IgD-negative memory B cell (primary cell): ENCODE data around the gene MCC. TPM values are rescaled to one million over a fixed set of nuclear protein-coding genes. Genes with fewer than 3 reads are reported as not detected.

Source experiments
- H3K27ac Mint-ChIP-seq, 3 donors: one replicate each; pipeline ENCODE4 v1.8.0; 2020 to 2022; ENCODE audit warnings: mild to moderate bottlenecking in 3 of 3, mixed read lengths in 3 of 3, moderate library complexity in 1 of 3
- H3K27me3 Mint-ChIP-seq: one replicate; pipeline ENCODE4 v1.8.0; 2021; ENCODE audit warnings: mixed read lengths
- H3K36me3 Mint-ChIP-seq: one replicate; pipeline ENCODE4 v1.8.0; 2020; ENCODE audit warnings: mild to moderate bottlenecking, mixed read lengths
- H3K4me1 Mint-ChIP-seq, 3 donors: one replicate each; pipeline ENCODE4 v1.8.0; 2020 to 2022; ENCODE audit warnings: mixed read lengths in 3 of 3, mild to moderate bottlenecking in 1 of 3
- H3K4me3 Mint-ChIP-seq, 4 donors: one replicate each; pipeline ENCODE4 v1.8.0; 2020 to 2022; ENCODE audit warnings: mild to moderate bottlenecking in 4 of 4, mixed read lengths in 4 of 4, moderate library complexity in 3 of 4
- H3K9me3 Mint-ChIP-seq, 3 donors: one replicate each; pipeline ENCODE4 v1.8.0; 2020 to 2021; ENCODE audit warnings: mixed read lengths in 3 of 3, mild to moderate bottlenecking in 1 of 3
- polyA plus RNA-seq: library from polyadenylated mRNA; unstranded; fragments of 300-500 nt; fragmentation: Illumina TruSeq; gene quantifications from one replicate; pipeline ENCODE4 v1.2.3, GENCODE V29; 2021

The MCC gene
- polyA plus RNA-seq, 1 donor from 2014 or later: 0.40 TPM

DNA sequence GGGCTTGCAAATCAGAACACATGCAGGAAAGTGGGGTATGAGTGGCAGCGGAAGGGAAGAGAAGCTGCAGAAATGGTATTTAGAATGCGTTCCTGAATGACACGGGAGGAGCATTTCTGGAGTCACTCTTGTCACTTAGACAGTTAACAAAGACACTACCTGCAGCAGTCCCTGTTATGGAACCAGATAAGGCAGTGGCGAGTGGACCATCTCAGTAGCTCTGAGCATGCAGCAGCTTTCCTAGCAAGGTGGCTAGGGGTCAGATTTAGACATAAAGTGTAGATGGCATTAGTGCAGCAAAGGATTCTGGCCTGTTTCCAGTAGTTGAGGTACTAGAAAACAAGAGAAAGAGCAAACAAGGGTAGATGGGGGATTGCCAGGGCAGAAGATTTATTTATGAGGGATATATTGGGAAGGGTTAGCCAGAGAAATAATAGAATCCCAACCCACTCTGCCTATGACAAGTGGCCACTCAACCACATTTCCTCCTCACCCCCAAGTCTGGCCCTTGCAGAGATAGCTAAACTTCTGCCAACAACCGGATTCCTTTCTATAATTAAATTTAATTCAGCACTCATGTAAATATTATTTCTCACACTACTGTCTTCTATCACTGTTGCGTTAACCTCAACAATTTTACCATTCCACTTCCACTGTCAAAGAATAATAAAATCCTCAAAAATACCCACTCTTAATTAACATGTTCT, 310.0 kb downstream of the MCC start:
- Mint-ChIP-seq H3K4me1 (peaks cover 0 to 3% (median 0%) of the 10 kb centered on the region in 3 donors), H3K9me3 (no peaks in the 10 kb centered on the region), H3K4me3 (no peak overlapping the region), H3K27me3 (peaks cover 3% of the 10 kb centered on the region), H3K36me3 (peaks cover 3% of the 10 kb centered on the region), H3K27ac (no peak overlapping the region)

DNA sequence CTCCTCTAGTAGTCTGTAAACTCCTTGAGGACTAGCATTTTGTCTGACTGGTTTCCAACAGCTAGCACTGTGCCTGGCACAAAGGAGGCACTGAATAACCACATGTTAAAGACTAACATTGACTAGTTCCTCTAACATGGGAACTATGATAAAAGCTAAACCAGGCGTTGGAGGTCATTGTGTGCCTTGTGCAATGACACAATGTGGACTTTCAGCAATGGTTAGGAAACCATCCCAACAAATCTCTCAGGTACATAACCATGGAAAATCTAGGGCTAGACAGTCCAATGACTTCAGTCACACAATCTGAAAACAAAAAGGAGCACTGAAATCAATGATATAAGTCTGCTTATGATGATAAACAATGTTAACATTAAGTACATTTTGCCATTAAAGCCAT, 311.0 kb downstream of the MCC start:
- Mint-ChIP-seq H3K27ac (no peak overlapping the region), H3K4me1 (peaks cover 0 to 3% (median 0%) of the 10 kb centered on the region in 3 donors), H3K27me3 (peaks cover 2% of the 10 kb centered on the region), H3K36me3 (peaks cover 3% of the 10 kb centered on the region), H3K9me3 (no peaks in the 10 kb centered on the region), H3K4me3 (no peak overlapping the region)

DNA sequence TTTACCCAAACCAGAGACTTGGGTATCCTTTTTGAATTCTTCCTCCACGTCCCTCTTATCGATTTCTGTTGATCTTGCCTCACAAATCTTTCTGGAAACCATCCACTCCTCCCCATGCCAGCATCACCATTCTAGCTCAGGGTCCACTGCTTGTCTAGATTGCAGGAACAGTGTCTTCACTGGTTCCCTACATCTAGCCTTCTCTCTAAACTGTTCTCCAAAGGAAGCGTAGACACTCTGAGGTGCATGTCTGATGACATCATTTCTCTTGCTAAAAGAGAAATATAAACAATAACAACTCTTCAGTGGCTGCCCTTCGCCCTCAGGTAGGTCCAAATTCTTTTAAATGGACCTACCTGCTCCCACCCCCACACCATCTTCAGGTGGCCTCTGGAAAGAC, 311.5 kb downstream of the MCC start:
- Mint-ChIP-seq H3K9me3 (no peaks in the 10 kb centered on the region), H3K4me3 (no peak overlapping the region)

DNA sequence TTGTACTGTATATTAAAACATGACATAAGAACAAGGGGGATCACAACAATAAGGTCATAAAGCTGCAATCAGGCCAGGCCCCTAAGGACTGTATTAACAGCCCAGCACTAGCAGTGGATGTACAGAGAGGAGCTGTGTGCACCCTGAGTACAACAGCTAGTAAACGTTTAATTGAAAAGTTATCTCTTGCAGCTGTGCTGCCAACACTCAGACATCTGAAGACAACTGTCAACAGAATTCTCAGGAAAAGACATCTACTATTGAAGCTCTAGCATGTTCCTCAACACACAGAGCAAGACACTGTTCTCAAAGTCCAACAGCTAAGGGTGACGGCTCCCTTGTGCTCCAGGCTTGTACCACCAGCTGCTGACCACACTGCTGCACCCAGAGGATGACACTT, 312.1 kb downstream of the MCC start:
- Mint-ChIP-seq H3K4me1 (no peaks in the 10 kb centered on the region), H3K27ac (no peak overlapping the region), H3K36me3 (peaks cover 3% of the 10 kb centered on the region), H3K27me3 (peaks cover 2% of the 10 kb centered on the region), H3K4me3 (no peak overlapping the region), H3K9me3 (no peaks in the 10 kb centered on the region)

More for the DNA sequence above, 311.5 kb downstream of the MCC start:
- peaks cover 3% of the 10 kb centered on the region for H3K36me3 Mint-ChIP-seq
- peaks cover 2% of the 10 kb centered on the region for H3K27me3 Mint-ChIP-seq
- H3K4me1 Mint-ChIP-seq: peaks cover 0 to 3% (median 0%) of the 10 kb centered on the region in 3 donors
- H3K27ac Mint-ChIP-seq: no peak overlapping the region

DNA sequence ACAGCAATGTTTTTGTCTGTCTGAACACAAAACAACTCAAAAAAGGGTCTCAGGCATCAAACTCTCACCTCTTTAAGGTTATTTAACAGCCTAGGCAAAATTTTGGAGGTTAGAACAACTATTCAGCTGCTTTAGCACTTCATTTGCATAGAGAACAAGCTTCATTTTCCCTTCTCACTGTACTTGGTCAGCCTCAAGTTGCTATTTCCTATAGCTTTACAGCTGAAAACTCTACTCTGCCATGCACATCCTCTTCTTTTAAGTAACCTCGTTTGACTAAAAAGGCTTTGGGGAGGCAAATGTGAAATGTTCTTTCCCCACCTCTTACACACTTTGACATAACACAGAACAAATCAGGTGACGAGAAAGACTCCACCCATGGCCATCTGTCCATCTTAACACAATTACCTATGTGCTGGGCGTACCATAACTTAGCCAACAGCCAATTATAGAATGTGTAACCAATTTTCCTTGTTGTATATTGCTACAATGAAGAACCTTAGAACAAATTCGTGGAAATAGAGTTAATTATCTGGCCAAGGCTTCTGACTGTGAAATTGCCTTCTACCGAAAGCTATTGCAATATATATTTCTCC, 315.9 kb downstream of the MCC start:
- Mint-ChIP-seq H3K4me3 (no peak overlapping the region), H3K9me3 (no peaks in the 10 kb centered on the region)

DNA sequence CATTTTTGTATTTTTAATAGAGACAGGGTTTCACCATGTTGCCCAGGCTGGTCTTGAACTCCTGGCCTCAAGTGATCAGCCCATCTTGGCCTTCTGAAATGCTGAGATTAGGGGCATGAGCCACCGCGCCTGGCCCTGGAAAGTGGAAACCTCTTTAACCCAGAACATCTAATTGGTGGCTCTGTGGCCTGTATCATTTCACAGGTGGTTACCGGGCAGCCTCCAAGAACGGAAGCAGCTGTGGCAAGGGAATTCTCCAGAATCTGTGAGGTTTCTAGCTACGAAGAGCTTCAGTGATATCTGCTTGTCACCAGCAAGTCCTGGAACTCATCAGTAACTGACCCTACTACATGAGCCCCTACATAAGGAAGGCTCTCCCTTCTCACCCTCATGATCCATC, 316.7 kb downstream of the MCC start:
- Mint-ChIP-seq H3K36me3 (no peaks in the 10 kb centered on the region), H3K27me3 (peaks cover 2% of the 10 kb centered on the region), H3K4me3 (no peak overlapping the region), H3K9me3 (no peaks in the 10 kb centered on the region), H3K4me1 (no peaks in the 10 kb centered on the region), H3K27ac (no peak overlapping the region)

More for the DNA sequence above, 315.9 kb downstream of the MCC start:
- no peak overlapping the region for H3K27ac Mint-ChIP-seq
- peaks cover 2% of the 10 kb centered on the region for H3K27me3 Mint-ChIP-seq
- no peaks in the 10 kb centered on the region for H3K36me3 Mint-ChIP-seq
- no peaks in the 10 kb centered on the region for H3K4me1 Mint-ChIP-seq

DNA sequence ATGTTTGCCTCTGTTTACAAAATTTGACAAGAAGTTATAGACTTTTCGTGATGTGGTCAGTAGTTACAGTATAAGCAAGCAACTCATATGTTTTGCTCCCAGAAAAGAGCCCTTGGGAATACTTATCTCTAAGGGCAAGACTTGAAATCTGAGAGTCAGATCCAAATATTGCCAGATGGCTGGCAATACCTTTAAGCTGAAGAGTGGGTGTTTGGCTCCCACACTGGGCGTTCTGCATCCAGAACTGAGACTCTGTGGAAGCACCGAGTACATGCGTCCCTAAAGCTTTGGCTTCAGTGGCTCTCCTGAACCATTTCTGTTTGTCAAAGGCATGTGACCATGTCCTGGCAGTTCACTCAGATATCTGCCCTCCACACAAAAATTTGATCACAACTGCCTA, 317.5 kb downstream of the MCC start:
- H3K27me3 Mint-ChIP-seq: peaks cover 2% of the 10 kb centered on the region
- H3K9me3 Mint-ChIP-seq: no peaks in the 10 kb centered on the region
- no peaks in the 10 kb centered on the region for H3K36me3 Mint-ChIP-seq
- no peaks in the 10 kb centered on the region for H3K4me1 Mint-ChIP-seq
- no peak overlapping the region for H3K27ac Mint-ChIP-seq
- H3K4me3 Mint-ChIP-seq: no peak overlapping the region

DNA sequence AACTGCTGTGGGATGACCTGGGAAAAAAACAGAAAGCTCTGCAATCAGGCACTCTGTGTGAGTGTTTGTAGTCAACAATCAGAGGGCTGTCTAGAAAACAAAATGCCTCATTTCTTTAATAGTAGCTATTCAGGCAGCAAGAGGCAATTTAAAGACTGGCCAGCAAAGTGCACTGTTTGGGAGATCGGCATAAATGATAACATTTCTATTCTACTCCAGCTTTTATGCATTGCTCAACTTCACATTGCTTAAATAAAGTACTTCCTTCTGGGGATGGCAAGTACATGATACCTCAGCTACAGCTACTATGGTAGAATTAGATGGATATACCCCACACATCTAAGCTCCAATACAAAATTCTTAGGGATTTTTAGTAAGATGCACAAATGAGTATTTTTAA, 318.5 kb downstream of the MCC start:
- Mint-ChIP-seq H3K9me3 (no peaks in the 10 kb centered on the region), H3K4me1 (no peaks in the 10 kb centered on the region), H3K27me3 (peaks cover 2% of the 10 kb centered on the region), H3K4me3 (no peak overlapping the region), H3K27ac (no peak overlapping the region), H3K36me3 (no peaks in the 10 kb centered on the region)

DNA sequence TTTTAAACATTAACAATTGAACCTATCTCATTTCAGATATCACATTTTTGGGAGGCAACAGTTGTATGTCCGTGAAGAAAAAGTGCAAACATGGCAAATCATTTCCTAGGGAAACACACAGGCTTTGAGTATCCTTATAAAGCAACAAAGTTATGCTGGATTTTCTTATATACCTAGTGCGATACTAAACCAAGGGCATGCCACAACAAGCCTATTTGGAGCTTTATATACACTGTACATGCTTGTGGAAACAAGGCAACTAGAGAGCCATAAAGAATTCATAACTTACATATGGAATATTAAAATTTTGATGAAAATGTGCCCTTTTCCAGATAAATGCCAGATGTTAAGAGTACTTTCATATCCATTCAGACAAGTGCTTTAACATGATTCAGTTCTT, 320.3 kb downstream of the MCC start:
- H3K4me3 Mint-ChIP-seq: no peak overlapping the region
- H3K4me1 Mint-ChIP-seq: no peaks in the 10 kb centered on the region
- H3K27me3 Mint-ChIP-seq: peaks cover 8% of the 10 kb centered on the region

DNA sequence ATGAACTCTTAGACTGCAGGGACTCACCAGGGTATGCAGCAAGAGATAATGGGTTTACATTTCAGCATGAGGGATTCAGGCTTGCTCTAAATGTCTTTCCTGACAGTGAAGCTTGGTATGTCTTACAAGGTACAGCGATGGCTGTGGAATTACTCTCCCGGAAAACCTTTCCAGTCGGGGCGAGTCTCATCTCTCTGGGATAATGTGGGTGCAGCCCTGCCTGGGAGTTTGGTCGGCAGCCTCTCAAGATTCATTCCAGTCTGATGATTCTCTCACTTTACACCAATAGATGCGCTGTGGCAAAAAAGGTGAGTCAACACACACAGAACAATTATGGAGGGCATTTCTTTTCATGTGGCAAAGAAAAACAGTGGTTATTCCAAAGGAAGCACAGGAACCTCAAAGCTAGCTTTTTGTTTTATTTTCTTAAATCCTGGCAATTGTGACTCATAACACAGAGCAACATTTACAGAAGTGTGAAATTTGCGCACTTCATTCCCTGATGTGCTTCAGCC, 321.3 kb downstream of the MCC start:
- H3K9me3 Mint-ChIP-seq: no peaks in the 10 kb centered on the region
- H3K27me3 Mint-ChIP-seq: peaks cover 10% of the 10 kb centered on the region
- H3K4me3 Mint-ChIP-seq: no peak overlapping the region
- no peaks in the 10 kb centered on the region for H3K36me3 Mint-ChIP-seq
- H3K4me1 Mint-ChIP-seq: no peaks in the 10 kb centered on the region
- H3K27ac Mint-ChIP-seq: no peak overlapping the region

More for the DNA sequence above, 320.3 kb downstream of the MCC start:
- Mint-ChIP-seq H3K9me3 (no peaks in the 10 kb centered on the region), H3K27ac (no peak overlapping the region), H3K36me3 (no peaks in the 10 kb centered on the region)

DNA sequence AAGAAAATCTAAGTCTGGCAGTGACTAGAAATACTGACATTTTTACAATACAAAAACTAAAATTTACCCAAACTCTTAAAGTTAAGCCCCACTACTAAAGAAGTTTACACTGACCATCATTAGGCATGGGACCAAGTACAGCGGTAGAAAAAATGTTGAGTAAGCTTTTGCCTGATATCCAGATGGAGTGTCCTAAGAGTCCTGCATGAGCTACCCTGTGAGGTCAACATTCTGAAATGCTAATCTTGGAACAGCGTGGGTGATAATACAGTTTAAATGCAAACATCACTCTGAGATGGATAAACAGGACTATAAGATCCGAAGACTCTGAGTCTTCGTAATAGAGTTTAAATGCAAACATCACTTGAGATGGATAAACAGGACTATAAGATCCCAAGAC, 322.0 kb downstream of the MCC start:
- H3K4me3 Mint-ChIP-seq: no peak overlapping the region
- peaks cover 10% of the 10 kb centered on the region for H3K27me3 Mint-ChIP-seq
- no peaks in the 10 kb centered on the region for H3K36me3 Mint-ChIP-seq
- H3K27ac Mint-ChIP-seq: no peak overlapping the region
- H3K4me1 Mint-ChIP-seq: no peaks in the 10 kb centered on the region
- H3K9me3 Mint-ChIP-seq: no peaks in the 10 kb centered on the region

DNA sequence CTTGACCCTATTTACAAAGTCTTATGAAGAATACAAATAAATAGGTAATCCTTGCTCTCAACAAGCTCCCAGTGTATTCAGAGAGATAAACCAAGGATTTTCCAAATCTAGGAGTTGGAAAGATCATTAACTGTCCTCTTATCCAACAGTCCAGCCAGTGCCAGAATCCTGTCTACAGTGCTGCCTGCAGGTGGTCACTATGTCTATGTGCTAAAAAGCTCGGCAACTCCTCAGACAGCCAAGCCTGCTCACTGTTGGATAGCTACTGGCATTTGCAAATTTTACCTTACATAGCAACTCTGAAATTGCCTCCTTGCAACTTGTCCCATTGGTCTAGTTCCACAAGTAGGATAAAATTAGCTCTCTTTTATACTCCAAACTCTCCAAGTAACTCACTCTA, 324.2 kb downstream of the MCC start:
- Mint-ChIP-seq H3K9me3 (no peaks in the 10 kb centered on the region), H3K27me3 (peaks cover 10% of the 10 kb centered on the region), H3K4me3 (no peak overlapping the region), H3K4me1 (no peaks in the 10 kb centered on the region), H3K36me3 (no peaks in the 10 kb centered on the region), H3K27ac (no peak overlapping the region)

DNA sequence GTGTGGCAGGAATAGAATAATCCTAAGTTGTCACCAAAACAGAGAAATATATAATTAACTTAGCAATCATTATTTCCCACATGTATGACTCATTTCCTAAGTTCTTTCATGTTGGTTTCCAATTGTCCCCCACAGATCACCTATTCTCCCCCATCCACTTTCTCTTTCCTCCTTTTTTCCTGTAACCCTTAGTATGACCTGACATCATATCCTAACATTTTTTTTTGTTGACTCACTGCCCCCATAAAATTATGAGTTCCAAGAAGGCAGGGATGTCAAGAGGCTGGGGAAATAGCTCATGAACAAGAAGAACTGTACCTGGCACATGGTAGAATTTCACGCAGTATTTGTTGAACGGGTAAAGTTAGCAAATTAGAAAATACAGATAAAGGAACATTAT, 324.9 kb downstream of the MCC start:
- Mint-ChIP-seq H3K27me3 (peaks cover 8% of the 10 kb centered on the region), H3K4me3 (no peak overlapping the region), H3K4me1 (no peaks in the 10 kb centered on the region), H3K27ac (no peak overlapping the region), H3K36me3 (no peaks in the 10 kb centered on the region), H3K9me3 (no peaks in the 10 kb centered on the region)

DNA sequence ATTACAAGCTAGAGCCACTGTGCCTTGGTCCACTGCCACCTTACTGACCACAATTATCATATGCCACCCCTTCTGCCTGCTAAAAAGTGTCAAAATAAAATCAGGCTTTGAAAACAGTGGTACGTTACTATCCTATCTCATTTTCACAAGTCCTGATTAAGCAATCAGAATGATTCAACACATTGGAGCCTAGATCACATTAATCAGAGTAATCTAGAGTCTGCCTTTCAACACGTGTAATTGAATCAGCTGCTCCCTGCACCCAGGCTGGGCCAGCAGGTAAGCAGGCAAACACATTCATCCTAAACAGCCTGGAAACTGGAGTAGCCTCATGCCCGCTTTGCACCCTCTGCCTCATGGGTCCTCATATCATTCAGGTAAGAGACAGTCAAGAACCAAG, 325.5 kb downstream of the MCC start:
- Mint-ChIP-seq H3K36me3 (no peaks in the 10 kb centered on the region), H3K27ac (no peak overlapping the region), H3K4me3 (no peak overlapping the region), H3K4me1 (no peaks in the 10 kb centered on the region), H3K9me3 (no peaks in the 10 kb centered on the region), H3K27me3 (peaks cover 8% of the 10 kb centered on the region)

DNA sequence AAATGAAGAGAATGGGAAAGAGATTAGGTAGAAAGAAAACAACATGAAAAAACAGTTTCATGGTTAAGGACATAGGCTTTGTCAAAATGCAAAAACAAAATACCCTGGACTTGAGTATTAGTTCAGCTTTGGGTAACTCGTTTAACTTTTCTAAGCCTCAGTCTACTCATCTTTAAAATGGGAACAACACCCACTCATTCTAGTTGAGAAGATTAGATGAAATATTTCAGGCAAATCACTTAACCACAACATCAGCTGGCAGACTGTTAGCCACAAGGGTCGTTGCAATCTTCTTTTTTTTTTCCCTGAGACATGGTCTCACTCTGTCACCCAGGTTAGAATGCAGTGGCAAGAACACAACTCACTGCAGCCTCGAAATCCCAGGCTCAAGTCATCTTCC, 326.0 kb downstream of the MCC start:
- peaks cover 8% of the 10 kb centered on the region for H3K27me3 Mint-ChIP-seq
- H3K9me3 Mint-ChIP-seq: no peaks in the 10 kb centered on the region
- no peak overlapping the region for H3K4me3 Mint-ChIP-seq
- H3K36me3 Mint-ChIP-seq: no peaks in the 10 kb centered on the region
- no peaks in the 10 kb centered on the region for H3K4me1 Mint-ChIP-seq
- no peak overlapping the region for H3K27ac Mint-ChIP-seq

DNA sequence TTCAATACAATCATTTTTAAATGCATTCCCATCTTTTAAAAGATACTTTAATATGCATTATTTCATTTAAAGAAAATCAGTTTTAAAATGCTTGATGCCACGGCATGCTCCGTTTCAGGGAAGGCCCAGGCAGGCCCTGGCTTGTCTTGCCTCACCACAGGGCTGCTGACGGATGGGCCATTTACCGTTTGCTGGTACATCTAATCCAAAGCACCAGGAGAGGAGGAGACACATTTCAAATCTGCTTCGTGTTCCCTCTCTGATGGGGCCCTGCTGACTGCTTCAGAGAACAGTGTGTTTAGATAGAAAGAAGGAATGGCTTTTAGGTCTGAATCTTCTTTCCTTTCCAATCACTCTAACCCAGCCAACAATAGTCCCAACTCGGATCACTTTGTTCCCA, 326.4 kb downstream of the MCC start:
- Mint-ChIP-seq H3K36me3 (no peaks in the 10 kb centered on the region), H3K4me1 (no peaks in the 10 kb centered on the region), H3K27ac (no peak overlapping the region), H3K4me3 (no peak overlapping the region), H3K9me3 (no peaks in the 10 kb centered on the region), H3K27me3 (peaks cover 8% of the 10 kb centered on the region)
